Stimulated activated CD4-positive, alpha-beta T cell treated with anti-CD3 and anti-CD28 coated beads, TNF-alpha, amount 100 ng/mL, for 48 hours (primary cell): ENCODE data around the gene COL13A1.

ENCODE experiments used
- DNase-seq, 3 donors: peaks; one replicate each; pipeline ENCODE4 v3.0.0-alpha.2; 2020; ENCODE audit warnings: low read depth in 3 of 3

COL13A1 gene

DNA sequence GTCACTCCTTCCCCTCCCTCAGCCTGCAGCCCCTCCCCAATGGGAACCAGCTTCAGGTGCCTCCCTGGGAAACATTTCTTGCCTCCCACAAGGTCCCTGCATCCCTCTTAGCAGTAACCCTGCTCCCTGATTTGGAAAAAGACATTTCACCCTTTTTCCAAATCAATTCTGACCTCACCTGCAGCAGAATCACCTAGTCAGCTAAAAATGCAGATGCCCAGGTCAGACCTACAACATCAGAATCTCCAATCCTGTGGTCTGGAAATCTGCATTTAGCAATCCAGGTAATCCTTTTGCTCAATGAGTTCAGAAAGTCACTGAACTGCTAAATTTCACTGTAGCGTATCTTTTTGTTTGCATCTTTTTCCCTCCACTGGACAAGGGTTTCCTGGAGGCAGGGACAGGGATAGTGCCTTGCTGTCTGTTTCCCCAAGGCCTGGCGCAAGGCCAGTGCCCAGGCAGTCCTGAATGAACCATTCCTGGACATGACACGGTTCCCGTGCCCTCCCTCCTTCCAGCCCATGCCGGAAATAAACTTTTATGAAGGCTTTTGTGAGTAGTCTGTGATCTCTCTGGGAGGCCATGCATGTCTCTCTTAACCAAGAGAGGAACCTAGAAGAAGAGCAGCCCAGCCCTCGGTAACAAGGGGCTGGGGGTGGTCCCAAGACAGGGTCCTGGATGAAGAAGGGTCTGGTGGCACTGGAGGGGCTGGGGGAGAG is 44.0 kb downstream of the COL13A1 start:
- DNase-seq, result no peak

DNA sequence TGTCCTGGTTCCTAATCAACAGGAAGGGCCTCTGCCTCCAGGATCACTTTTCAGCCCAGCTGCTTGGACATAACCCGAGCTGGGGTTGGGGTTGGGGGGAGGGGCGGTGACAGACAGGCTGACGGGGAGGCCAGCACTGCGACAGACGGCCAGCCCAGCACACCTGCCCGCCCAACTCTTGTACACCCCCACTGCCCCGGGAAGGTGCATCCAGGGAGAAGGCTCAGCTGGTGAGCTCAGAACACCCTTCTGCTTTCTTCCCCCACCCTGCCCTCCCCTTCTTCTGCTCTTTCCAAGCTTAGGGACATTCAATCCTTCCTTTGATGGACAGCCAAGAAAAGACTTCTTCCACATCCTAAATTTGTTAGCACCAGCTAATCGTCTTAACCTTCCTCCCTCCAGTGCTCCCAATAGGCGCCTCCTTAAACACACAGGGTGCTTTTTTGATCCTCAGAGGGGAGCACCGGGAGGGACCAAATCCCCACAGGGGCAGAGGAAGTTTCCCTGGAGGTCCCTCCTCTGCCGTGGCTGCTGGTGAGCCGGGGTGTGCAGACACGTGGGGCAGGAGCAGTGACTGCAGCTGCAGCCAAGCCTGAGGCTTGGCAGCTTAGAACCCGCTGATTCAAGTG is 44.7 kb downstream of the COL13A1 start:
- no peak for DNase-seq

DNA sequence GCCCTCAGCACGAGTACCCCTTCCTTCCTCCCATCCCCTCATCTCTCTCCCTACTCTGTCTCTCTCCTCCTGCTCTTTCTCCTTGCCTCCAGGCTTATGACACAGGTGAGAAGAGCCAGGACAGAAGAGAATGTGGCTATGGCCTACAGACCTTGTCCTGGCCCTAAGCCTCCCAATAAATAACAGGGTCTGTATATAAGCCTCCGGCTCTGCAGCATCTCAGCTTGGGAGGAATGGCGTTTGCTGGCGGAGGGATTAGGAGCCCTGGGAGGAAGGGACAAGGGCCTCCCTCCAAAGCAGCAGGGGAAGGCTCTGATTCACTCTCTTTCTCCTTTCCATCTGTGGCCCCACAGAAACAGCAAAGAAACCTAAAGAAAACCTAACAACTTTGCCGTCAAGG is 45.8 kb downstream of the COL13A1 start:
- no peak for DNase-seq

DNA sequence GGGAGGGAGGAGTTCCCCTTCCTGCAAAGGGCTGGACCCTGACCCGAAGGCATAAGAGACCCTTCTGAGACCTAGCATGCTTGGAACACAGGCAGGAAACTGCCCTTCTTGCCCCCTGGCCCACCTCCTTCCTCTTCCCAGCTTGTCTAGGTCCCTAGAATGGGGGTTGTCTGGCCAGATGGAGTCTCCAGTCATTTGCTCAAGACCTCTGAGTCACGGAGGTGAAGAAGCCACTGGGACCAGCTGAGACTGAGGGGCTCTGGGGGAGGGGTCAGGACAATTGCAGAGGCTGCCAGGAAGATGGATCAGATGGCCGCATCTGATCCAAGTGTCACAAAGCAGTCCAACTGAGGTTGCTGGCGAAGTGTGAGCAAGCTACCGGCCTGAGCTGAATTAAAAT is 46.2 kb downstream of the COL13A1 start:
- DNase-seq, result no peak

DNA sequence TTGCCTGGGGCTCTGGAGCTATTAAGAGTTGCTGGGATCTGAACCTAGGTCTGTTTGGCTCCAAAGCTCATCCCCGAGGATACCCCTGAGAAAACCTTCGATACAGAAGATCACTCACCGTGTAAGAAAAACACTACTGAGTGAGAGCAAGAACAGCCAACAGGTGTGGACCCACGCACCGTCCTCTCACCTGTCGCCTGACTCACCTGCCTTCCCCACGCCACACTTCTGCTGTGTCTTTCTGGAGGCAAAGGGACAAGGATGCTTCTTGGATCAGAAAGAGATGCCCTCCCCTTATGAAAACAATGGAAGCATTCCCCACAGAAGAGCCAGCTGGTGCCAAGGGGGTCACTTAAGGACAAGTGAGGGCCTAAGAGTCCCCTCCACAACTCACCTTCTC is 46.7 kb downstream of the COL13A1 start:
- DNase-seq, result no peak

DNA sequence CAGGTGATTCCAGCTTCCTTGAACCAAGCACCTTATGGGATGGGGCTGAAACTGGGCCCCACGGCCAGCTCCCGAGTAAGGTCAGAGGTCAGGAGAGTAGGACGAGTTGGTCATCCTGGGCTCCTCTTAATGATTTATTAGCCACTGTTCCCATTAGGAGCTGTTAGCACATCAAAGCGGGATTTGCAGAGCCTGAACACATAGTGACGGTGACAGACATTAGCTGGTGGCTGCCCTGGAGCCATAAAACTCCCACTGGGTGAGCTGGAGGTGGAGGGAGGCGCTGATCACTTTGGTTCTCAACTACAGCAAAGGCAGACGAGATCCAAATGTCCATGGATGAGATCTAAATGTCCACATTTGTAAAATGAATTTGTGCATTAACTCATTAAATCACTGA is 48.1 kb downstream of the COL13A1 start:
- DNase-seq, result no peak

DNA sequence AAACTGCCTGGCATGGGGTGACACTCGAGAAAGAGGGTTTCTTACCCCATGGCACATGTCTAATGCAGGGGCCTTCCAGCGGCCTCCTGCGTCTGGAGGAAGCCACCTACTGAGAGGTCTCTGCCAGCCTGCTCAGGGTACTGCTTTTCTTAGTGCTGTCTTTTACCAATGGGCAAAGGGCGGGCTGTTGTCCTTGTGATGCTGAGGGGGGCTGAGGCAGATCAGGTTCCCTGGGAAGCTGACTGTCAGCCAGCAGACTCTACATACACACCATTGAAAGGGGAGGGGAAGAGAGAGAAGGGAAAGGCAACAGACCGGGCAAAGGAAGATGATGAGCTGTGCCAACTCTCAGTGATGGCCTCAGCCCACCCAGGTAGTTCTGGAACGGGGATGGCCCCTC is 48.7 kb downstream of the COL13A1 start:
- DNase-seq, result no peak

DNA sequence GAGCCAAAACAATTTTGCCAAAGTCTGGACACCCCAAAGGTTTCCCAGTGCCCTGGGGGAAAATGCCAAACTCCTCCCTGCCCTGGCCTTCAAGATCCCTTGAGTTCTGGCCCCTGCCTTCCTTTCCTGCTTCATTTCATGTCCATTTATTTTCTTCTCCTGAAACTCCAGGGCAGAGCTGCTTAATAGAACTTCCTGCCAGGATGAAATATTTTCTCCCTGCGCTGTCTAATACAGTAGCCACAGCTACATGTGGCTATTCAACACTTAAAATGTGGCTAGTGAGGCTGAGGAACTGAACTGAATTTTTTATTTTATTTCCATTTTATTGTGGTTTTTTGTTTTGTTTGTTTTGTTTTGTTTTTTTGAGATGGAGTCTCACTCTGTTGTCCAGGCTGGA is 49.6 kb downstream of the COL13A1 start:
- DNase-seq, result no peak

DNA sequence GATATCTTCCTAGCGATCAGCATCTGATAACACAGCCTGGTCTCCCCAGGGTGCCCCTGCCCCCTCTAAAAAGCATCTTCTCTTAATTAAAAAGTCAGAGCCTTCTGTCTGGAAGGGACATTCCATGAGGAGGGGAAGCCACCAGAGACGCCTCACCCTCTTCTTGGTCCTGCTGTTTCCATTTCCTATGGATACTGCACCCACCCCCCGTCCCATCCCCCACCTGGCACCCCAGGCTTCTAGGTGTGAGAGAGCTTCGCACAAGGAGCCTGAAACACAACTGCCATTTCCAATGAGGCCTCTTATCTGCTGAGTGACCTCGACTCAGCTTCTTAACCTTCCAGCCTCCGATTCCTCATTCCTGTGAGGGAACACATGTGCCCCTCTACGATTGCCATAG is 51.4 kb downstream of the COL13A1 start:
- DNase-seq, result no peak

DNA sequence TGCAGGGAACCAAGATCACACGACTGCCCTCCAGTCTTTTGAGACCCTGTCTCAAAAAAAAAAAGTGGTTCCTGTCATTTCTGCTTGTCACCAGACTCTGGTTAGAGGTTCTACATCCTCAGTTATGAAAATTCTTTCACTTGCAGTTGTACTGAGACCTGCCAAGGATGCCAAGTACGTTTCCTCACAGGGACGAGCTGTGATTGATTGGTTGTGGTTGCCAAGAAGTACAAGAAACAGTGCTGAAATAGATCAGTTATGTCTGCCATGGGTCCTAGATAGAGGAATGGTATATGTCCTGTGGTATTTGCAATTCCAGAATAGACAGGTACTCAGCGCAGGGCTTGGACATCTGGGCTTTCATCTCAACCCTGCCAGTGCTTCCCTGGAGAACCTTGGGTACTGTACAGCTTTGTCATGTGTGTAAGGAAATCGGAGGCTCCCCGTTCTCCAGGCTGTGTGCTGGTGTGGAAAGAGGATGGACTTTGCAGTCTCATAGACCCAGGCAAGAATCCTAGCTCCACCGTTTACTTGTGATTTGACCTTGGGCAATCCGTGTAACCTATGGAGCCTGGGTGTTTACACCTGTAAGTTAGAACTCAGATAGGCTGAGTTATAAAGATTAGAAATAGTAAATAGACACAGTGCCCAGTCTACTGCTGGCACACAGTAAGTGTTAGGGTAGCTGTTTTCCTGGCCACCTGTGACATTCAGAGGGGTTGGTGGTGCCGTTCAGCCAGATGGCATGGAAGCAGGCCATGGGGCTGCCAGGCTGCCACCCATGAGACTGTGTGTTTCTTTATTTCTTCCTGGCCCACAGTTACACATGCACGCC is 53.0 kb downstream of the COL13A1 start:
- no peak for DNase-seq

DNA sequence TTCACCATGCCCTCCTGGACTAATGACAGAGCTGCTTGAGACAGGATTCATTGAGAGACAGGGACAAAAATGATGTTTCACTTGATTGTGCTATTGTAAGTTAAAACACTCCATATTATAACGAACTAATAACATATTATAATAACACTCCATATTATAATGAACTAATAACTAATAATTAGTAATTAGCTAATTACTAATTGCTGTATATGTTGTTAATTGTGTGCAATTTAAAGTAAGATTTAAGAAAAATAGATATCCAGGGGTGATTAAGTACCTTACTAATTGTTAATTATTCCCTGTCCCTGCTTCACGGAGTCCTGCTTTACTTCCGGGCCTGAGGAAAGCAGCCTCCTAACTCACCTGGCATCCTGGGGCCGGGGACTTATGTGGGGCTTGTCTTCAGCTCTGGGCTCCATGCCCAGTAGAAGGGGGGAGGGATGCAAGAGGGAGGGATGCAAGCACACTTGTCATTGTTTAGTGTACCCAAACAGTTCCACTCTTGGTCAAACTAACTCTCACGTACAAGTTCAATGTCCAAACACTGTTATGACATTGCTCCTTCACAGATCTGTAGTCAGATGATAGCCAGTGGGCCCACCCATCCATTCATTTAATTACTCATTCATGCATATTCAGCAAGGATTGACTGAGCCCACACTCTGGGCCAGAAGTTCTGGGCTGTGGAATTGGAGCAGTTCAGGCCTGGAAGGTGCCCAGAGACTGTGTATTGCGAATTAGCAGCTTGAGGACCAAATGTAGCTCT is 53.8 kb downstream of the COL13A1 start:
- no peak for DNase-seq

DNA sequence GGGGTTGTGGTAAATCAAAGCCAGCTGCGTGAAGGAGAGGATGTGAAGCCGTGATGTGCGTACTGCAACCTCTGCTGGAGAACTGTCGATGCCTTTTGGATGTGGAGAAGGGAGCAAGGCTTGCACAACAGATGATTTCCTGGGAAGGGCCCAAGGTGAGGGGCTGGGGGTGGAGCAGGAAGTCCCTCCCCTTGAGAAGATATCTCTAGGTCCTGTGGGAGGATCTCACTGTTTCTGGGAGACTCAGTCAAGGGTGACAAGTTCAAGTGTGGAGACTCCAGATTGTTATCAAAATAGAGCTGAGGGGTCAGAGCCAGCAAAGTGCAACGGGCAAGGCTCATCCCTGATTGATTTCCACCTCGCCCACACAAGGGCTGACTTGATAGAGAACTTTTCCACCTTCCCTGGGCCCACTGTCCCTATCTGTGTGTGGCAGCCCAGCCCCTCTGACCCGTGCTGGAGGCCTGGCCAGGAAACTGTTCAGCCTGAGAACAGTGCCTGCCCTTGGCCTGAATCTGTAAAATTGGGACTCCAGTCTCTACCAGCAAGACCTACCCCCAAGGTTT is 55.0 kb downstream of the COL13A1 start:
- no peak for DNase-seq

DNA sequence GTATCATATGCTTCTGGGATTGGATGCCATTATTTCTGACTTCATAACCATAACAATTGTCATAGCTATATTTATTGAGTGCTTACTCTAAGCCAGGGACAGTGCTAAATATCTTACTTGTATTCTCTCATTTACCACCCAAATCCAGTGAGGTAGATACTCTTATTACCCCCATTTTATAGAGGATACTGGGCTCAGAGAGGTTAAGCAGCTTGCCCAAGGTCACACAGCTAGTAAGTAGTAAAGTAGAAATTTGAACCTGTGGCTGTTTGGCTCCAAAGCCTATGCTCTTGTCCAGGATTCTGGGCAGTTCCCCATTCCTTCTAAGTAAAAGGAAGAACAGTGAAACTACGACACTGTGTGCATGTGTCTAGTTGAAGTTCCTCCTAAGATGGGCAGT is 56.5 kb downstream of the COL13A1 start:
- DNase-seq, result no peak

DNA sequence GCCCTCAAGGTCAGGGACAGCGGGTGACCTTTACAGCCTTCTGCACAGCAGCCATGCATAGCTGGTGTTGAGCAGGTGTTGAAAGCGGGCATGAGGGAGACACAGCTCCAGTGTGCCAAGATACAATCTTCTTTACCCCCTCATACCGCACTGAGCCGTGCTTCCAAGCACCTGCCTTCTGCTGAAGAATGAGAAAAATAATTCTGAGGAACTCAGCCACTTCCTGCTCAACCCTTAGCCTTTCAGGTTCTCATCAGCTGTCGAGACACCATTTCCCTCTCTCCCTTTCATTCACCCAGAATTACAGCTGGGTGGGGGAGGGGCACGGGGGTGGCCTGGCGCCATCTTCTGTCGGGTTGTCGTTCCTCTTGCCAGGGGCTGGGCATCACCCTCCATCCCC is 58.6 kb downstream of the COL13A1 start:
- DNase-seq, result no peak

DNA sequence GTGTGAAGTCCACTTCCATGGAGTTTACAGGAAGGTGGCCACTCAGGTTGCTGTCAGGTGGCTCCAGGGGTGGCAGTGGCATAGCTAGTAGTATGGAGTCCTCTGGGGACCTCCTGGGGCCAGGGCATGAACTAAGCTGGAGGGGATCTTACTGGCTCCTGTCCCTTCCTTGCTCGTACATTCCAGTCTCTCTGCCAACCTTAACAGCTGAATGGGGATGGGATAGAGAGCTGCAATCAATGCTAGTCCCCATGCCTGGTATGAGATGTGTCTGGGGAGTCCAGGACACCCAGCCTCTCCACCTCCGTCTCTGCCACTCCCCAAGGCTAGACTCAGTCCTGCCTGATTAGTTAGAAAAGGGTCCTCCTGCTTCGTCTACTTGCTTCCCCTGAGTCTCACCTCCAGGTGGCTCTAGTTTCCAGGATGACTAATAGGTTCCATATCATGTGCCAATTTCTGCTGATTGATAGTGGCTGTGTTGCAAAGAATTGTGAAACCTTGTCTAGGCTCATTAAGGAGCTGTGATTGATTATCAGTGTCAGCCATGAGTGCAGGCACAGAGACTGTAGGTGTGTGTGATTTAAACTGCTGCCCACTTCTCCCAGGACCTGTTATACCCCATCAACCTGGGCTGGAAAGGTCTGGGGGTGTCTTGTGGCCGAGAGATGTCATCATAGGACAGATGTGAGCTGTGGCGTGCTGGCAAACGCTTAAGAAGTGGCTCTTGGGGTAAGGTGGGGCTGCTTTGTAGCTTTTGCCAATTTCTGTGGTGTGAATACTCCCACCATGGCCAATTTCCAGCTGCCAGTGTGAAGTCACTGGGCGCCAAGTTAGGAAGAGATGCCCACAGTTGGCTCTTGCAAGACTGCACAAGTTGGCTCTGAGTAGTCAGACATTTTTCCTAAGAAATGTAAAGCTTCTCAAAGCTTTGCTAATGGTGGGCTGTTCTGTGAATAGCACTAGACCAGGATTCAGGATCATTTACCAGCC is 59.8 kb downstream of the COL13A1 start:
- DNase-seq, result no peak

DNA sequence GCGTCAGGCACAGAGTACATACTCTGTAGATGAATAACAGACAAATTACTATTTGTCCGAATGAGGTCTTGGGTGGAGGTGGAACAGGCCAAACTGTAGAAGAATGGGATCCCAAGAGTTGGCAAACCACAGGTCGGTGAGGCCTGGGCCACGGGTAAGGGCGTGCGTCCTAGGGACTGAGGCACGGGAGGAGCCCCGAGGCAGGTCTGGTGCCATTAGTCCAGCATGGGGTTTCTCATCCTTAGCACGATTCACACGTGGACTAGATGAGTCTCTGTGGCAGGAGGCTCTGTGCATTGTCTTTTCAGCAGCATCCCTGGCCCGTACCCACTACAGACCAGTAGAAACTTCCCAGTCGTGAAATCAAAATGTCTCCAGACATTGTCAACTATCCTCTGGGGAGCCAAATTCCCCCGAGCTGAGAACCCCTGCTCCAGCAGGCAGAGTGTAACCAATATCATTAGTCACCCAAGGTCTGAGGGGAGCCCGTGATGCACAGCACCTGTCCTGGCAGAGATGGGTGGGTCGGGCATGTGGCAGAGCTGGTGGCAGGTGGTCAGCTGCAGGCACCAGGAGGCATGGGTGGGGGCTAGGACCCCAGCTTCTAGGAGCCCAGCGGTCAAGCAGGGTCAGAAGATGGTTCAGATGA is 61.3 kb downstream of the COL13A1 start:
- DNase-seq, result no peak

DNA sequence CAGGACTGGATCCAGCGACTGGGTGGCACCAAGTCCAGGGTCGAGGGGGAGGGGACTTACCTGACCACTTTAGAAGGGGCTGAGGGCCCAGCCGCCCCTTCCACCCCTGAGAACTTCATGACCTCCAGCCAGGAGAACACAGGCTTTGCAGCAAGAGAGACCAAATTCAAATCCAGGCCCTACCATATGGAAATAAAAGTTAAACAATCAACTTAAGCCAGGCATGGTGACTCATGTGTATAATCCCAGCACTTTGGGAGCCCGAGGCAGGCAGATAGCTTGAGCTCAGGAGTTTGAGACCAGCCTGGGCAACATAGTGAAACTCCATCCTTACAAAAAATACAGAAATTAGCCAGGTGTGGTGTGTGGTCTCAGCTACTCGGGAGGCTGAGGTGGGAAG is 61.9 kb downstream of the COL13A1 start:
- no peak for DNase-seq

DNA sequence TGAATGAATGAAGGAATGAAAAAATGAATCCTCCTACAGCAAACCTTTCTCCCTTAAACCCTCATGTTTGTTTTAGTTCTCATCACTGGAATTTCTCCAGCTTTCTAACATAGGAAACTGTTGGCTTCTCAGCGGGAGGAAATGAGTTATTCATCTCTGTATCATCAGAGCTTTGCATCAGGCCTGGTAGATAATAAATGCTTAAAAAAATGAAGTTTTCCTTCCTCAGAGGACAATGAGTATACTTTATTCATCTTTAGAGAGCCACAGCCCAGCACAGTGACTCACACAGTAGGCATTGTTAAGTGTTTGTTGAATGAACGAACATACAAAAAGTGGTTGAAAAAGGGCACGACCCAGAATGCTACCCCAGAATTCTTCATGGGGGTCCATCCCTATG is 62.6 kb downstream of the COL13A1 start:
- no peak for DNase-seq

DNA sequence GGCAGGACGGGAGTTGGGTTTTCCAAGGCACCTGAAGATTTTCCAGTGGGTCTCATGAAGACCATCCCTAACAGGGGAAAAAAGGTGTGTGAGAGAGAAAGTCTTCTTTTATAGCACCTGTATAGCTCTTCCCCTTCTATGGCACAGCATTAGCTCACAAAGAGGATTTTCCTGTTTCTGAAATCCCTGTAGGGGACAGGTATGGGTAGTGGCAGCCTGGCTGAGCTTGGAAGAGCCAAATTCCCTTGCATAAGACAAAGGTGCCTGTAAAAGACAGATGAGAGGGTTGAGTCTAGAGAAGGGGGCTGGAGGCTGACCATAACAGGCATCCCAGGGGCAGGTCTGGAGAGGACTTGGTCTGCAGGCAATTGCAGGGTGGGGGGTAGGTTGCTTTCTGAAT is 63.7 kb downstream of the COL13A1 start:
- no peak for DNase-seq

DNA sequence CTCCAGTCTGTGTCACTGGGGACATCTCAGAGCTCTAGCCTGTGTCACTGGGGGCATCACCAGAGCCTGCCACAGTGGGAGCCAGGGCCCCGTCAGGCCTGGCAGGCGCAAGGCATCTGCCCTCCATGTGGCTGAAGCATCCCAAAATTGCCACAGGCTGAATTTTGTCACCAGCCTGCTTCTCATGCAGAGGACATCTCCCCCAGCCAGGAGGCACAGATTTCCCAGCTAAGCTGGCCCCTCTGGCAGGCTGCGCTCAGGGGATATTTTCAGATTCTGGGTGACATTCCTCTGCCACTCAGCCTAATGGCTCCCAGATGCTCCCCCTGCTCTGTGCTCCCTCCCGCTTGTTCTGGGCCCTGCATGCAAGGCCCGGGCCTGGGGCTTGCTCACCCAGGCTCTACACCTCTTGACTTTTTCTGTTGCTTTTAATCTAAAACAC is 64.6 kb downstream of the COL13A1 start:
- no peak for DNase-seq
